ENCODE measurements around the gene ORAI3.
A peak's percentile ranks its signal among the peaks of the same experiment; 100 is the strongest.

Gene ORAI3

DNA sequence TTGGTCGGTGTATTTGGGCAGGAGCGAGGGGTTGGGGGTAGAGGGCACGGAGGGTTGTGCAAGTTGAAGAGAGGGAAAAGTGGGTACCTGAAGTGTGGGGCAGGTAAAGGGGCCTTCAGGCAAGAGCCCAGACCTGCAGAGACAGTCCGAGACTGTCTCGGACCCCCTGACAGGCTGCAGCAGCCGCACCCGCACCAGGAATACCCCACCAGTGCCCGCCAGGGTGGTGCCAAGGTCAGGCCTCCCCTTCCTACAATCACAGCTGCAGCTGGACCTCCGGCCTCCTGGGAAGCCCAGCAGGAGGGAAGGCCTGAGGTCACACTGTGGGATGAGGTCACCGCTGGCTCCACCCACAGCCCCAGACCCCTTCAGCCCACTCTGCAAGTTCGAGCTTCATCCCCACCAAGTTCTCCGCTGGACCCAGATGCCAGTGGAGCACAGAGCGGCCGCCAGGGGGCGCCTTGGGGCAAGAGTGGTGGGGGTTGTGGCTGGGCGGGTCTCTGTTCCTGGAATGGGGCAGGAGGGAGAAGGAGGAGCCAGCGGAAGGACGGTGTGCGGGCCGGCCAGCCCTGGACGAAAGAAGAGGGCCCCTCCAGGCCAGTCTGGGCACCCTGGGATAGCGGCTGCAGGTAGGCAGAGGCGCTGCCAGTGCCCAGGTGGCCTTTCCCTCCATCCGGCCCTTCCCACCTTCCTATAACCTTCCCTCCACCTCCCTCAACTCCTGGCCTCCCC lies 36.0 kb downstream of the ORAI3 start, which contains the start of gene HSD3B7:
TSS of gene HSD3B7 (plus strand) at position 539 of the 732 bp plus-strand sequence. CDS start 452 bp downstream, outside the sequence.
- DNase-seq, result peak; percentile 64 to 97 (median 88)
- intact Hi-C loops (cut with DNase I), result loop anchor here (1.0 to 5.0 kb wide), 3 partner anchors 112 to 883 kb away; partner anchors contain the start of gene ZNF843

DNA sequence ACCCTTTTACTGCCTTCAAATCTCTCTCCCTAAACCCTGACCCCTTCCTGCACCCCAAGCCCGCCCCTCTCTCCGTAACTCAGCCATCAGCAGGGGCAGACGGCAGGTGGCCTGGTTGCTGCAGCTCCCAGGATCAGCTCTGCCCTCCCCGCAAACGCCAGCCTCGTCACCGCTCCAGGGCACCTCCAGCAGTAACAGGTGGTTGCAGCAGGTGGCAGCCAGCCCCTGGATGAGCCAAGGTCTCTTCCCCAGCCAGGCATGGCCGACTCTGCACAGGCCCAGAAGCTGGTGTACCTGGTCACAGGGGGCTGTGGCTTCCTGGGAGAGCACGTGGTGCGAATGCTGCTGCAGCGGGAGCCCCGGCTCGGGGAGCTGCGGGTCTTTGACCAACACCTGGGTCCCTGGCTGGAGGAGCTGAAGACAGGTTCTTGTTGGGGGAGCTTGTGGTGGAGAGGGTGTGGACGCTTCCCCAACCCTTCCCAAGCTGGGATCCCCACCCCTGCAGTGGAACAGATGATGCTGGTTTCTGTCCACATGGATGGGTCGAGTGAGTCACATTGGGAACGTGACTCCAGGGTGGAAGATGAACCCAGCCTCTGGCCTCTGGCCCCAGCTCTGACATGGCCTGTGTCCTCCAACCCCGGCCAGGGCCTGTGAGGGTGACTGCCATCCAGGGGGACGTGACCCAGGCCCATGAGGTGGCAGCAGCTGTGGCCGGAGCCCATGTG lies 36.7 kb downstream of the ORAI3 start:
- intact Hi-C loops (cut with DNase I), result loop anchor here (1.0 to 5.0 kb wide), 3 partner anchors 112 to 883 kb away; partner anchors contain the start of gene ZNF843
- DNase-seq, result peak in 2 of 10 donors; percentile 78 to 81

DNA sequence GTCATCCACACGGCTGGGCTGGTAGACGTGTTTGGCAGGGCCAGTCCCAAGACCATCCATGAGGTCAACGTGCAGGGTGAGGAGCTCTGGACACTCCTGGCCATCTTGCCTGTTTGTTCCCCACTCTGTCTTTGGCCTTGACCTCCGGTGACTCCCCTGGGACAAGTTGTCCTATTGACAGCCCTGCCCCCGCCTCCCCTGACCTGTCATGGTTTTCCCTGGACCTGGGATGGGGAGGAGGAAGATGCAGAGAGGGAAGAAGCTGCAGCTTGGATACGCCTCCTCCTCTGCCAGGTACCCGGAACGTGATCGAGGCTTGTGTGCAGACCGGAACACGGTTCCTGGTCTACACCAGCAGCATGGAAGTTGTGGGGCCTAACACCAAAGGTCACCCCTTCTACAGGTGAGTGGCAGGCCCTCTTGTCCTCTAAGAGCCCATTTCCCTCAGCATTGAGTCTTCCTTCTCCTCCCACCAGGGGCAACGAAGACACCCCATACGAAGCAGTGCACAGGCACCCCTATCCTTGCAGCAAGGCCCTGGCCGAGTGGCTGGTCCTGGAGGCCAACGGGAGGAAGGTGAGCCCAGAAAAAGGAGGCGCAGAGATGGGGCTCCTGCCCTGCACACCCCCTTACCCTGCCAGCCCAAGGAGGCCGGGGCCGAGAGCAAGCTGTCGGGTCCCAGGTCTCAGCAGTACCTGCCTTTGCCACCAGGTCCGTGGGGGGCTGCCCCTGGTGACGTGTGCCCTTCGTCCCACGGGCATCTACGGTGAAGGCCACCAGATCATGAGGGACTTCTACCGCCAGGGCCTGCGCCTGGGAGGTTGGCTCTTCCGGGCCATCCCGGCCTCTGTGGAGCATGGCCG lies 37.5 kb downstream of the ORAI3 start:
- intact Hi-C loops (cut with DNase I), result loop anchor here (5.0 kb wide), 1 partner anchor 111 kb away; no protein-coding TSS in a partner anchor
- peak in 2 of 10 donors; percentile 61 to 82 for DNase-seq

DNA sequence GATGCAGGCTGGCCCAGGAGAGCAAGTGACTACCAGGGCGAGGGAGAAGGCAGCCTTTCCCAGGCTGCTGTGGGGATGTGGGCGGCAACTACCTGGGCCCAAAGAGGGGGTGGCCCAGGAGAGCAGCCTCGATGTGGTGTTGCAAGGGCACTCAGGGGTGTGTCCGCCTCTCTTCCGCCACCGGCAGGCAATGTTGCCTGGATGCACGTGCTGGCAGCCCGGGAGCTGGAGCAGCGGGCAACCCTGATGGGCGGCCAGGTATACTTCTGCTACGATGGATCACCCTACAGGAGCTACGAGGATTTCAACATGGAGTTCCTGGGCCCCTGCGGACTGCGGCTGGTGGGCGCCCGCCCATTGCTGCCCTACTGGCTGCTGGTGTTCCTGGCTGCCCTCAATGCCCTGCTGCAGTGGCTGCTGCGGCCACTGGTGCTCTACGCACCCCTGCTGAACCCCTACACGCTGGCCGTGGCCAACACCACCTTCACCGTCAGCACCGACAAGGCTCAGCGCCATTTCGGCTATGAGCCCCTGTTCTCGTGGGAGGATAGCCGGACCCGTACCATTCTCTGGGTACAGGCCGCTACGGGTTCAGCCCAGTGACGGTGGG lies 38.8 kb downstream of the ORAI3 start:
- peak in 1 of 10 donors; percentile 72 for DNase-seq
- intact Hi-C loops (cut with DNase I), result loop anchor here (5.0 kb wide), 1 partner anchor 110 kb away; no protein-coding TSS in a partner anchor

DNA sequence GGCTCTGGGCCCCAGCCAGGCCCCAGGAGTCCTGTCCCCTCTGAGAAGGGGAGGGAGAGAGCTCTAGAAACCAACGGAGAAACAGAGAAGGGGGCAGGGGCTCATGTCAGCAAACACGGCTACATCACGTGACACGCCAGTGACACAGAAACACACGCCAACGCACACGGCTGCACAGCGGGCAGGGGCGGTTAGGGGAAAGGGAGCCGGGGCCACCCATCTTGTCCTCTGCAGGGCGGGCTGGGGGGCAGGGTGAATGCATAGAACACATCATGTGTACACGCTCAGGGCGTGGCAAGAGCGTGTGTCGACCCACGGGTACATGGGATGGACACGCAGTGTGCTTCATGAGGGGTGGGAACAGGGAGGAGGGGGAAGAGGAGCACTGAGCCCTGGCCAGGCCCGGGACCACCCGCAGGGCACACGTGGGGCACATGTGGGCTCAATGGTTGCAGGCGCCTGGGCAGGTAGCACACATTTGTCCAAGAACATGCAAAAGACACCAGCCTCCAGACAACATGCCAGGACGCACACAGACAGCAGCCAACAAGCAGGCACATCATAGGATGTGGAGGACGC lies 40.7 kb downstream of the ORAI3 start:
- intact Hi-C loops (cut with DNase I), result loop anchor here (5.0 kb wide), 1 partner anchor 108 kb away; no protein-coding TSS in a partner anchor

DNA sequence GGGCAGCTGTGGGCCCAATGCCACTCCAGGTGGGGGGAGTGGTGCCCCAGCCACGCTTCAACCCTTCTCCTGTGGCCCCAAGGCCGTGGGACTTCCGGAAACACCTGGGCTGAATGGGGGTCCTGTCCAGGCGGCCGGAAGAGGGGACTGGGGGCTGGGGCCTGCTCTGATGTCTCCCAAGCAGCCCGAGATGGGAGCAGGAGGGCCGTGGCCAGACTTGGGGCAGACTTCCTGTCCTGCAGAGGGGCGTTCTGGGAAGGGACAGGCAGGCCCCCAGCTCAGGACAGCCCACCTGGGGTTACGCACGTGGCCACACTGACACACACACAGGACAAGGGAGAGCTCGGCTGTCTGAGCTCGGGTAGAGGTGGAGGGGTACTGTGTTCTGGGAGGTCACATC lies 41.2 kb downstream of the ORAI3 start:
- intact Hi-C loops (cut with DNase I), result no loop called here
- peak in 1 of 10 donors; percentile 62 for DNase-seq

More for the DNA sequence above, 40.7 kb downstream of the ORAI3 start:
- DNase-seq, result no peak

DNA sequence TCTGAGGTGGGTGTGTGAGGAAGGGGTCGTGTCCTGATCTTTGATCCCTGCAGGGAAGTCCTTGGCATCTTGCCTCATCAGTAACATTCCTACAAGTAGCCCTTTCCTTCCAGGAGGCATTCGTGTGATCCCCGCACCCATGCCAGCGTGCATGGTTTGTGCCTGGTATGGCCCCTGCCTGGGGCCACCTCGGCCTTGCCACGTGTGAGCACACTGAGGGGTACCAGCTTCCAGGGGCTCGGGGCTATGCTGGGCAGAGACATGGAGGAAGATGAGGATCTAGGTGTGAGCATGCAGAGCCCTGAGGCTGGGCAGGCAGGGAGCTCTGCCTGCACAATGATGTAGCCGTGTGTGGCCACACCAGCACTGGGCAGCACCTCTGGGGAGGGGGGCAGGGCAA lies 42.2 kb downstream of the ORAI3 start:
- no peak for DNase-seq
- intact Hi-C loops (cut with DNase I), result no loop called here

DNA sequence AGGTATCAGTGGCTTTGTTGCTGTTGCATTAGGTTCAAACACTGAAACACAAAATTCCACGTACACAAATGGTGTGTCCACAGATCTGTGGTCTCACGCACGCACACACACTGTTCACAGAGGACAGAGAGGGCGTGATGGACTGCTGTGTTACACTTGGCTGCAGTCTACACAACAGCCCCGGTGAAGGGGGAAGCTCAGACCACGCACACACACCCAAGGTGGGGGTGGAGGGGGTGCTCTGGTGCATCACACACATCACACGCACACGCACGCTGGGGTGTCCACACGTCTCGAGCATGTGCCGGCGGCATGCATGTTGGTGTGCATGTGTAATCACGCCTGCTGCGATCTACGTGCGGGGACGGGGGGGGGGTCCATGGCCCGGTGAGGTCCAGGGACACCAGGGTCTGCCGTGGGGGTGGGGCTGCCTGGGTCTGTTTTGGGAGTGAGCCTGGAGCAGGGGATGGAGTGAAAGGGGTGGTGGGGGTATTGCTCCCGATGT lies 43.5 kb downstream of the ORAI3 start:
- intact Hi-C loops (cut with DNase I), result no loop called here
- no peak for DNase-seq

DNA sequence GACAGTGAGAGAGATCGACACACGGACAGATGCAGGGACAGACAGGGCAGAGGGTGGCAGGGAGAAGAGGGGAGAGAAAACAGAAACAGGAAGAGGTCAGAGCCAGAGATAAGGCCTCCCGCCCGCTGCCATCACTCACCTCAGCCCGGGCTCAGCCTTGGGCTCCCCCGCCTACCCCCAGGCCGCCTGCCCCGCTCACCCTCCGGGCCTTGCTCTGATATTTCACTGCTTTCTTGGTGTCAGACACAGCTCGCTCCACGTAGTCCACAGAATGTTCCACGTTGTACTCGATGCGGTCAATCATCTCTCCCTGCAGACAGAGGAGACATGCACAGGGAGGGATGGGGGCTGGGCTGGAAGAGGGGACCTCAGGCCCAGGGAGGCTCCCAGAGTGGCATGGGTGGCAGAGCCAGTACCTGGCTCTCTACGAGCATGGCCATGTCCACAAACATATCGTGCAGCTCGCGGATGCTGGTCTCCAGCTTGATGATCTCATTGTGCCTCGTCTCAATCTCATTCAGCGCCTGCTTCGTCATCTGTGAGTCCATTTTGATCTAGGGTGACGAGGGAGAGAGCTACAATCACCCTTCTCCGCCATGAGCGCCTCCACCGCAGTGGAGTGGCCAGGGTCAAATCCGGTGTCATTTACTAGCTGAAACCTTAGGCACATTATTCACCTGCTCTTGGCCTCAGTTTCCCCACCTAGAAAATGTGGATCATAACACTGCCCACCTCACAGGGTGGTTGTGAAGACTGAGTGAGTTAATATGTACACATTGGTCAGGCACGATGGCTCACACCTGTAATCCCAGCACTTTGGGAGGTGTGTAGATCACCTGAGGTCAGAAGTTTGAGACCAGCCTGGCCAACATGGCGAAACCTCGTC lies 44.3 kb downstream of the ORAI3 start:
- no peak for DNase-seq
- intact Hi-C loops (cut with DNase I), result no loop called here

DNA sequence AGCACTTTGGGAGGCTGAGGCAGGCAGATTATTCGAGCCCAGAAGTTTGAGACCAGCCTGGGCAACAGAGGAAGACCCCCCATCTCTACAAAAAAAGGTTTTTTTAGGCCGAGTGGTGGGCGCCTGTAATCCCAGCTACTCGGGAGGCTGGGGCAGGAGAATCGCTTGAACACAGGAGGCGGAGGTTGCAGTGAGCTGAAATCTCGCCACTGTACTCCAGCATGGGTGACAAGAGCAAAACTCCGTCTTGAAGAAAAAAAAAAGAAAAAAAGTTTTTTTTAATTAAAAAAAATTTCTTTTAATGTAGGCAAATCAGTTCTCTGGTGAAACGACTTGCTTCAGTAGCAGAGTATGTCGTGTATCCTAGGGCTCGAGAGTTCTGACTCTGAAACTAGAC lies 47.1 kb downstream of the ORAI3 start:
- DNase-seq, result no peak
- intact Hi-C loops (cut with DNase I), result no loop called here

DNA sequence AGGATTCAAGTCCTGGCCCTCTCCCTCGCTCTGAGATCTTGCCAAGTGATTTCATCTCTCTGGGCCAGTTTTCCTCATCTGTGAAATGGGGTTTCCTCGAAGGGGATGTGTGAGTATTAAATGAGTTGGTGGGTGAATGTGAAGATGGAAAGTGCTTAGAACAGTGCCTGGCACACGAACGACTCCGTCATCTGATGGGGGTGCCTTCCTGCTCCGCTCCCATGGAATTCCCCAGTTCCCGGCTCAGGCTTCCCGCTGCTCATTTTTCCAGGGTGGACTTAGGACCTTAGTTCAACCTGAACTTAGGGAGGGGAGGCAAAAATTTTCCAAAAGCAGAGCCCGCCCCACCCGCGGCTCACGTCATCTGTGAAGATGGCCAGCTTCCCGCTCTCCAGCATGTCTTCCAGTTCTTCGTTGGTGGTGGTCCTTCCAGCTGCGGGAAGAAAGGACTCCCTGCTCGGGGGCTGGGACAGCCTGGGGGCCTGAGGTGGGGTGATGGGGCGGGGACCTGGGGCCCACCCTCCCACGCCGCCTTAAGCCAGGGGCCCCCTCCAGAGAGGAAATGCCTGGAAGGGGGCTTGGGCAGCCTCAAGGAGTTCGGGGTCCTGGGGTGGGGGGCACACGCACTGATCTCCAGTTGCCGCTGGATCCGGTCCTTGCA lies 47.6 kb downstream of the ORAI3 start:
- intact Hi-C loops (cut with DNase I), result no loop called here
- no peak for DNase-seq

DNA sequence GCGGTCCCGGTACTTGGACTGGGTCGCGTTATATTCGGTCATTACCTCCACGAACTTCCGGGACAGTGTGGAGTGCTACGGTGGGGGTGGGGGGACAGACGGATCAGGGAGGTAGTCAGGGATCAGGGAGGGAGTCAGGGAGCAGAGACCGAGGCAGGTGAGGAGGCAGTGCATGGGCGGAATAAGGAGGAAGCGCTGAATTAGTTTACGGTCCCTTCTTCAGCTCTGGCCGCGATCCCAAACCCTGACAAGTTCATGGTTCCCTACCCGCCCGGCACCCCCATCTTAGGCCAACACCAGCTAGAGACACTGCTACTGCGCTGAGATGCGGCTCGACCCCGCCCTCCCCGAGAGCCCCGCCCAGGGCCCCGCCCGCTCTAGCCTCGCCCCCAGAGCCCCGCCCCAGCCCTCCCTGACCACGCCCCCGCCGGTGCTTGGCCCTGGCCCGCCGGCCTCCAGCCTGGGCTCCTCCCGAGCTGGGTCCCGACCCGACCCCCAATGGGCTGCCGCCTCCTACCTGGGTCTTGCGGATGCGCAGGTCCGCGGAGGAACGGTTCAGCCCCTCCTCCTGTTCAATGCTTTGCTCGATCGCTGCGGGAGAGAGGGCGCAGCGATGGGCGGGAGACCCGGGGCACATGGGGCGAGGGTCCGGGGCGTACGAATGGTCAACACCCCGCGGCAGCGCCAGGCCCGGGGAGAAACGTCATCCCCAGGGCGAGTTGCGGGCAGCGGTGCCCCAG lies 48.3 kb downstream of the ORAI3 start:
- DNase-seq, result peak in 5 of 10 donors; percentile 33 to 87 (median 36)
- intact Hi-C loops (cut with DNase I), result no loop called here

DNA sequence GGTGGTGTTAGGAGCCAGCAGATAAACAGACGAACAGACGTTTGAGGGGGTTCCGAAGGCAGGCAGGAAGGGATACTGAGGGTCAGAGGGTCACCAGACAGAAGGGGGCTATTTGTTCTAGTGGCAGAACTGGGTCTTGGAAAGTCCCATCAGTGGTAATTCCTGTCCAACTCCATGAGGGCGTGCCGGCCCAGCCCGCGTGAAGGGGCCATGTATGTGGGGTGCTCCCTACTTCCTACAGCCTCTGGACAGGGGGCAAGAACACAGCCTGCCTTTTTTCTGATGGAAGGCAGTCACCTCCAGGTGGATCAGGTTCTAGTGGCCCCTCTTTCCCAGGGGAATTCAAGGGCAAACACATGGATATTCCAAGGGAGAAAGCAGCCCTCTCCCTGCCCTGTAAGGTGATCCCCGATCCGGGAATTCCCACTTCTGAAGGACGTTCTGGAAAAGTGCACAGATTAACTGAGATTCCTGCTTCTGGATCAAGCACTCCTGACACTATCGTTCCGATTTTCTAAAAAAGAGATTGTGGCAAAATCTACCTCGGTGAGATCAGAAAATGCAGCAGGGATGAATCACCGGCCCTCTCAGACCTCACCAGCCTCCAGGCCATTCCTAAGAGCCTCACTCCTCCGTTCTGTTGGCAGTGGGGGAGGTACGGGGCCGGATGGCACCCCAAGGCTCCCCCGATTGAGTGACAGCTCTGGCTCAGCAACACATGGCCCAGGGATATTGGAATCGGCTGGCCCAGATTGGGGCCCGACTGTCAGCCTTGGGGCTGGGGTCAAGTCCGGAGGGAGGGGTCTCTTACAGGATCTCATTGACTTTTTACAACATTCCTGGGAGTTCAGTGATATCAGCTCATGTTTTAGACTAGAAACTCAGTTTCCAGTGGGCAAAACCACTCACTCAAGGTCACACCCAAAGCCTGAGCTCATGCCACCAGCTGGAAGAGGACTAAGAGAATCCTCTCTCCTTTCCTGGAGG lies 49.1 kb downstream of the ORAI3 start:
- intact Hi-C loops (cut with DNase I), result no loop called here
- no peak for DNase-seq

DNA sequence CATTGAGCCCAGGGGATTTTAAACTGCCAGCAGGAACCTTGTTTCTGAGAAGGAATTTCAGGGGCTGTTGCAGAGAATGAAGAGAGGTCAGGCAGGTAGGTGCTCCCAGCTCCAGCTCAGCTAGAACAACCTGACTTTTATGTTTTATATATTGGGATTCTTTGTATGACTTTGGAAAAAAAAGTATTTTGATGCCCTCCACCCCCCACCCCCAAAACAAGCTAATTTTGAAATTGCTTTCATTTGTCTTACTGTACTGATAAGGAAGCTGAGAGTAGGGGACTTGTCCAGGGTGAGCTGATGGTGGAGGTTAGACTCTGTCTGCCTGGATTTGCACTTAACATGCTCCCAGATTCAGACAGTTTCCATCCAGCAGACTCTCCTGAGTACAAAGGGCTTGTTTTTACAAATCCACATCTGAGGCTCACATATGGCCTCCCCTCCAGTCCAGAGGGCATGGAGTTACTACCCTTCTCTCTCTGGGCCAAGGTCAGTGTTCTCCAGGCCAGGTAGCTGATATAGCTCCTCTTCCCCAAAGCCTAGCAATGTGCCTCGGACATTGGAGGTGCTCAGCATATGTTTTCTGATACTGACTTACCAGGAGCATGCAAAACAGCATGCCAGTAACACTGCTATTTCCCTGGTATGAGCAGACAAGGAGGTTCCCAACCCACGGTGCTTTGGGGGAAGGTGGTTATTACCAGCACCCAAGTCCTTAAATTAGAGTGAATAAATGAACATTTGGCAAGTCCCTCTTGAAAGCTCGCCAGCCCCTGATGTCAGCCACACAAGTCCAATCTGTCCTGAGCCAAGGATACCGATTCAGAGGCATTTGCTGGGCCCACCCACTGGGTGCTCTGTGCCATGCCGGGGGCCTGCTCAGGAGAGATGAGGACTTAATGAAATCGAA lies 50.2 kb downstream of the ORAI3 start:
- DNase-seq, result peak in 4 of 10 donors; percentile 50 to 90 (median 70)
- intact Hi-C loops (cut with DNase I), result no loop called here
